Uterus (tissue), 2 donors: ENCODE measurements around the gene BLTP3A.

Experiments
- POLR2A ChIP-seq, 2 donors: fragments of 450-650 bp; IDR thresholded peaks; one replicate each; pipeline ENCODE4 v1.6.1; 2016; ENCODE audit warnings: antibody characterized with exemption in 2 of 2, mild to moderate bottlenecking in 1 of 2, moderate library complexity in 1 of 2
- TF ChIP-seq, protein P1 (sequence below), 4 experiments: fragments of 200-600 bp in 2 of 4; fragments of 450-650 bp in 2 of 4; sonication (generic) in 2 of 4; IDR thresholded peaks; one replicate each; pipeline ENCODE4 v1.5.1; 2016 to 2019; ENCODE audit warnings: antibody characterized with exemption in 4 of 4, mild to moderate bottlenecking in 2 of 4, moderate library complexity in 1 of 4

DNA sequence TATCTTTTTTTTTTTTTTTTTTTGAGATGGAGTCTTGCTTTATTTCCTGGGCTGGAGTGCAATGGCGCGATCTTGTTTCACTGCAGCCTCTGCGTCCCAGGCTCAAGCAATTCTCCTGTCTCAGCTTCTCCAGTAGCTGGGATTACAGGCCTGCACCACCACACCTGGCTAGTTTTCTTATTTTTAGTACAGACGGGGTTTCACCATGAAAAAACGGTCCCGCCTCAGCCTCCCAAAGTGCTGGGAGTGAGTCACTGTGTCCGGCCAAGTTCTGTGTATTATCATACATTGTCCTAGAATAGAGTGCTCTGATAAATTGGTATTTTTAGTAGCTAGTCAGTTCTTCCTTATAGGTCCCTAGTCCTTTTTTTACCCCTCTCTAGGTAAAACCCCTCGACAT, 31.8 kb upstream of the BLTP3A start:
- TF ChIP-seq, protein P1, sequence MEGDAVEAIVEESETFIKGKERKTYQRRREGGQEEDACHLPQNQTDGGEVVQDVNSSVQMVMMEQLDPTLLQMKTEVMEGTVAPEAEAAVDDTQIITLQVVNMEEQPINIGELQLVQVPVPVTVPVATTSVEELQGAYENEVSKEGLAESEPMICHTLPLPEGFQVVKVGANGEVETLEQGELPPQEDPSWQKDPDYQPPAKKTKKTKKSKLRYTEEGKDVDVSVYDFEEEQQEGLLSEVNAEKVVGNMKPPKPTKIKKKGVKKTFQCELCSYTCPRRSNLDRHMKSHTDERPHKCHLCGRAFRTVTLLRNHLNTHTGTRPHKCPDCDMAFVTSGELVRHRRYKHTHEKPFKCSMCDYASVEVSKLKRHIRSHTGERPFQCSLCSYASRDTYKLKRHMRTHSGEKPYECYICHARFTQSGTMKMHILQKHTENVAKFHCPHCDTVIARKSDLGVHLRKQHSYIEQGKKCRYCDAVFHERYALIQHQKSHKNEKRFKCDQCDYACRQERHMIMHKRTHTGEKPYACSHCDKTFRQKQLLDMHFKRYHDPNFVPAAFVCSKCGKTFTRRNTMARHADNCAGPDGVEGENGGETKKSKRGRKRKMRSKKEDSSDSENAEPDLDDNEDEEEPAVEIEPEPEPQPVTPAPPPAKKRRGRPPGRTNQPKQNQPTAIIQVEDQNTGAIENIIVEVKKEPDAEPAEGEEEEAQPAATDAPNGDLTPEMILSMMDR (IDR thresholded peaks at IDR 0.05), result no peak
- no peak for TF ChIP-seq POLR2A (IDR thresholded peaks at IDR 0.05)
